HepG2 (cell line): ENCODE data around the gene ZBED3. TPM values are rescaled to one million over a fixed set of nuclear protein-coding genes. Genes with fewer than 3 reads are reported as not detected.

Experiments used
- ADNP ChIP-seq: sonication (generic); formaldehyde crosslinking; IDR thresholded peaks from 2 replicates; pipeline ENCODE4 v1.4.0; 2020; ENCODE audit warnings: missing genetic modification reagents
- AHDC1 ChIP-seq: sonication (generic); formaldehyde crosslinking; IDR thresholded peaks from 2 replicates; pipeline ENCODE4 v1.5.1; 2020; ENCODE audit warnings: mild to moderate bottlenecking, missing genetic modification reagents, borderline replicate concordance
- ARNT2 ChIP-seq: sonication (generic); formaldehyde crosslinking; IDR thresholded peaks from 2 replicates; pipeline ENCODE4 v1.8.0; 2022; ENCODE audit warnings: mild to moderate bottlenecking, low read depth, missing genetic modification reagents, moderate library complexity
- CCDC6 ChIP-seq: sonication (generic); formaldehyde crosslinking; IDR thresholded peaks from 2 replicates; pipeline ENCODE4 v1.8.1; 2022; ENCODE audit warnings: mild to moderate bottlenecking, missing genetic modification reagents, moderate library complexity
- DR1 ChIP-seq: sonication (generic); formaldehyde crosslinking; IDR thresholded peaks from 2 replicates; pipeline ENCODE4 v1.8.0; 2021; ENCODE audit warnings: mild to moderate bottlenecking, missing genetic modification reagents, inconsistent platforms
- ERF ChIP-seq: IDR thresholded peaks from 2 replicates; pipeline ENCODE4 v1.6.1; 2018; ENCODE audit warnings: missing biosample characterization, missing genetic modification reagents
- HNRNPLL ChIP-seq: fragments of 200-400 bp; formaldehyde crosslinking; IDR thresholded peaks from 2 replicates; pipeline ENCODE4 v1.6.1; 2017; ENCODE audit warnings: mild to moderate bottlenecking, low read depth, low read length; ENCODE audit not compliant: poor library complexity, severe bottlenecking
- KAT8 ChIP-seq: IDR thresholded peaks from 2 replicates; pipeline ENCODE4 v1.6.1; 2016; ENCODE audit warnings: missing genetic modification reagents, missing compliant biosample characterization
- MEIS2 ChIP-seq: sonication (generic); formaldehyde crosslinking; IDR thresholded peaks from 2 replicates; pipeline ENCODE4 v1.9.0; 2021; ENCODE audit warnings: mild to moderate bottlenecking, missing genetic modification reagents
- PAXIP1 ChIP-seq: sonication (generic); formaldehyde crosslinking; conservative IDR thresholded peaks from 2 replicates; pipeline ENCODE4 v1.4.0; 2020; ENCODE audit warnings: mild to moderate bottlenecking, missing genetic modification reagents, moderate library complexity
- RXRA ChIP-seq: sonication (generic); formaldehyde crosslinking; IDR thresholded peaks from 2 replicates; pipeline ENCODE4 v1.5.1; 2020; ENCODE audit warnings: missing genetic modification reagents
- SSRP1 ChIP-seq: IDR thresholded peaks from 2 replicates; pipeline ENCODE4 v1.6.1; 2016; ENCODE audit warnings: control low read depth
- TEAD3 ChIP-seq: optimal IDR thresholded peaks from 2 replicates; pipeline ENCODE3; 2016; ENCODE audit warnings: borderline replicate concordance
- YEATS2 ChIP-seq: sonication (generic); formaldehyde crosslinking; IDR thresholded peaks from 2 replicates; pipeline ENCODE4 v1.4.0; 2020; ENCODE audit warnings: missing genetic modification reagents, borderline replicate concordance
- ZFP82 ChIP-seq: sonication (generic); formaldehyde crosslinking; IDR thresholded peaks from 2 replicates; pipeline ENCODE4 v1.5.1; 2020; ENCODE audit warnings: mild to moderate bottlenecking, missing genetic modification reagents, borderline replicate concordance
- ZNF282 ChIP-seq: fragments of 450-650 bp; IDR thresholded peaks from 2 replicates; pipeline ENCODE4 v1.6.1; 2018; ENCODE audit not compliant: partially characterized antibody
- ZNF329 ChIP-seq: sonication (generic); formaldehyde crosslinking; IDR thresholded peaks from 2 replicates; pipeline ENCODE4 v1.9.0; 2021; ENCODE audit warnings: low read depth, mild to moderate bottlenecking, missing genetic modification reagents
- ZNF337 ChIP-seq: sonication (generic); formaldehyde crosslinking; IDR thresholded peaks from 2 replicates; pipeline ENCODE4 v1.5.1; 2020; ENCODE audit warnings: missing genetic modification reagents, low read depth, mild to moderate bottlenecking, borderline replicate concordance
- ZNF607 ChIP-seq: sonication (generic); formaldehyde crosslinking; IDR thresholded peaks from 2 replicates; pipeline ENCODE4 v1.5.1; 2020; ENCODE audit warnings: missing genetic modification reagents, mild to moderate bottlenecking, borderline replicate concordance
- ZNF790 ChIP-seq: sonication (generic); formaldehyde crosslinking; IDR thresholded peaks from 2 replicates; pipeline ENCODE4 v1.8.0; 2022; ENCODE audit warnings: missing genetic modification reagents, mild to moderate bottlenecking, borderline replicate concordance
- polyA plus RNA-seq, 8 experiments: library from polyadenylated mRNA; depleted of rRNA in 3 of 8; stranded (reverse) in 7 of 8; unstranded in 1 of 8; fragments of >200 nt; fragmentation: Illumina TruSeq in 4 of 8; extraction: Trizol in 4 of 8; gene quantifications; 2 replicates each; pipeline versions ENCODE4 v1.2.1 to v1.2.3, GENCODE V29; 2011 to 2016; ENCODE audit warnings: low read depth in 4 of 8, missing spikeins in 1 of 8, mixed read lengths in 1 of 8; ENCODE audit not compliant: insufficient read depth in 1 of 8
- total RNA-seq, 5 experiments: library from RNA; depleted of rRNA; stranded (reverse); fragments of >200 nt; fragmentation: Illumina TruSeq; extraction: Trizol; gene quantifications; 2 replicates each; pipeline ENCODE4 v1.2.3, GENCODE V29; 2016; ENCODE audit warnings: low read depth in 1 of 5

Gene ZBED3
- total and polyA plus RNA-seq, 2 of the 13 experiments (the other 11 are each of a cell fraction or from before 2014, with no cell fraction given): 2.3 to 8.1 TPM

GRCh38 chr5:77030097-77031071 is 56.7 kb downstream of the ZBED3 start, which contains the start of gene AGGF1 (continued):
- TF ChIP-seq AHDC1 (CRISPR knock-in tag) (no peak), CCDC6 (CRISPR knock-in tag) (peak; percentile 49; the same call in 1 of the 2 replicates), ZNF337 (CRISPR knock-in tag) (peak; percentile 79; the same call in 1 of the 2 replicates), ERF (CRISPR knock-in tag) (peak; percentile 87), ZFP82 (CRISPR knock-in tag) (peak; percentile 27; the same call in 1 of the 2 replicates), ARNT2 (CRISPR knock-in tag) (peak; percentile 57; the same call in 1 of the 2 replicates), ZNF282 (no peak), MEIS2 (CRISPR knock-in tag) (no peak; the same call in 1 of the 2 replicates), HNRNPLL (peak; percentile 96), ZNF329 (0 out of 2 replicates have a peak, but pooled peaks have one; percentile 10), ADNP (no peak), ZNF790 (CRISPR knock-in tag) (no peak), TEAD3 (peak; percentile 76), ZNF607 (CRISPR knock-in tag) (peak; percentile 81; the same call in 1 of the 2 replicates), RXRA (CRISPR knock-in tag) (peak; percentile 36), YEATS2 (CRISPR knock-in tag) (peak; percentile 97), DR1 (CRISPR knock-in tag) (peak; percentile 80), PAXIP1 (peak; percentile 51), SSRP1 (CRISPR knock-in tag) (0 out of 2 replicates have a peak, but pooled peaks have one; percentile 27), KAT8 (peak; percentile 97)
